SK-N-SH treated with all-trans-retinoic acid at 6 μM for 48 hours (cell line): ENCODE data around the gene SRRM3.
A peak's percentile ranks its signal among the peaks of the same experiment; 100 is the strongest.
"Not testable (repeated sequence)": the region's sequence is repeated elsewhere in the genome, so short reads cannot be mapped to it uniquely, and the experiment has no call there.

Source experiments
- ATAC-seq: fragments of 200-7000 bp; cut with Tn5 transposase; 3 replicates; pipeline ENCODE4 v1.9.1; 2020; ENCODE audit warnings: mild to moderate bottlenecking, moderate library complexity
- ARNTL ChIP-seq: fragments of 450-650 bp; formaldehyde crosslinking; IDR thresholded peaks from 2 replicates; pipeline ENCODE4 v1.5.0; 2020; ENCODE audit warnings: low read depth, mild to moderate bottlenecking, moderate library complexity, borderline replicate concordance
- CREB5 ChIP-seq: fragments of 250-450 bp; sonication (Bioruptor Pico); IDR thresholded peaks from 2 replicates; pipeline ENCODE4 v1.5.1; 2020; ENCODE audit warnings: low read depth, mild to moderate bottlenecking, moderate library complexity
- CSDC2 ChIP-seq: fragments of 250-450 bp; sonication (Bioruptor Pico); IDR thresholded peaks from 2 replicates; pipeline ENCODE4 v1.5.0; 2020; ENCODE audit warnings: mild to moderate bottlenecking, moderate library complexity
- GLIS3 ChIP-seq: fragments of 250-450 bp; sonication (Bioruptor Pico); IDR thresholded peaks from 2 replicates; pipeline ENCODE4 v1.5.0; 2020; ENCODE audit warnings: mild to moderate bottlenecking, moderate library complexity
- ISL1 ChIP-seq: fragments of 250-450 bp; sonication (Bioruptor Pico); IDR thresholded peaks from 2 replicates; pipeline ENCODE4 v2.1.2; 2022; ENCODE audit warnings: mild to moderate bottlenecking, moderate library complexity
- PATZ1 ChIP-seq: fragments of 250-450 bp; sonication (Bioruptor Pico); IDR thresholded peaks from 2 replicates; pipeline ENCODE4 v1.8.0; 2020; ENCODE audit warnings: mild to moderate bottlenecking, moderate library complexity, borderline replicate concordance
- PPARA ChIP-seq: fragments of 250-450 bp; sonication (Bioruptor Pico); IDR thresholded peaks from 2 replicates; pipeline ENCODE4 v1.5.0; 2020; ENCODE audit warnings: mild to moderate bottlenecking, borderline replicate concordance
- RARB ChIP-seq: fragments of 250-450 bp; sonication (Bioruptor Pico); IDR thresholded peaks from 2 replicates; pipeline ENCODE4 v1.8.0; 2021; ENCODE audit warnings: mild to moderate bottlenecking, moderate library complexity
- SNAI2 ChIP-seq: fragments of 250-450 bp; sonication (Bioruptor Pico); IDR thresholded peaks from 2 replicates; pipeline ENCODE4 v1.5.0; 2020; ENCODE audit warnings: mild to moderate bottlenecking, moderate library complexity
- TCF4 ChIP-seq: fragments of 250-450 bp; sonication (Bioruptor Pico); IDR thresholded peaks from 2 replicates; pipeline ENCODE4 v1.8.0; 2021; ENCODE audit warnings: mild to moderate bottlenecking, moderate library complexity, borderline replicate concordance
- TOX ChIP-seq: fragments of 250-450 bp; sonication (Bioruptor Pico); IDR thresholded peaks from 2 replicates; pipeline ENCODE4 v1.8.0; 2021; ENCODE audit warnings: mild to moderate bottlenecking, moderate library complexity, borderline replicate concordance
- TSHZ2 ChIP-seq: fragments of 250-450 bp; sonication (Bioruptor Pico); IDR thresholded peaks from 2 replicates; pipeline ENCODE4 v1.5.0; 2020; ENCODE audit warnings: mild to moderate bottlenecking, moderate library complexity
- ZC3H10 ChIP-seq: fragments of 250-450 bp; sonication (Bioruptor Pico); IDR thresholded peaks from 2 replicates; pipeline ENCODE4 v1.5.1; 2021; ENCODE audit warnings: mild to moderate bottlenecking, moderate library complexity
- ZFP3 ChIP-seq: fragments of 250-450 bp; sonication (Bioruptor Pico); IDR thresholded peaks from 2 replicates; pipeline ENCODE4 v1.5.0; 2020; ENCODE audit warnings: mild to moderate bottlenecking, moderate library complexity
- ZFP30 ChIP-seq: fragments of 450-650 bp; formaldehyde crosslinking; IDR thresholded peaks from 2 replicates; pipeline ENCODE4 v1.5.0; 2022; ENCODE audit warnings: mild to moderate bottlenecking, moderate library complexity
- ZNF565 ChIP-seq: fragments of 450-650 bp; formaldehyde crosslinking; conservative IDR thresholded peaks from 2 replicates; pipeline ENCODE4 v1.5.0; 2020; ENCODE audit warnings: low read depth, mild to moderate bottlenecking, moderate library complexity
- ZNF70 ChIP-seq: fragments of 450-650 bp; formaldehyde crosslinking; IDR thresholded peaks from 2 replicates; pipeline ENCODE4 v1.5.0; 2020; ENCODE audit warnings: mild to moderate bottlenecking, moderate library complexity
- ZNF8 ChIP-seq: fragments of 450-650 bp; formaldehyde crosslinking; IDR thresholded peaks from 2 replicates; pipeline ENCODE4 v1.5.0; 2020; ENCODE audit warnings: mild to moderate bottlenecking, moderate library complexity
- TF ChIP-seq, protein P1 (sequence below): fragments of 250-450 bp; sonication (Bioruptor Pico); IDR thresholded peaks from 2 replicates; pipeline ENCODE4 v1.5.1; 2021; ENCODE audit warnings: mild to moderate bottlenecking, moderate library complexity
- TF ChIP-seq, protein P2 (sequence below): fragments of 250-450 bp; sonication (Bioruptor Pico); IDR thresholded peaks from 2 replicates; pipeline ENCODE4 v1.8.0; 2021; ENCODE audit warnings: low read depth, mild to moderate bottlenecking, moderate library complexity, borderline replicate concordance

Gene SRRM3

GRCh38 chr7:76291351-76292212, 89.9 kb downstream of the SRRM3 start (continued):
- no peak for TF ChIP-seq CREB5

GRCh38 chr7:76292213-76292573, 90.5 kb downstream of the SRRM3 start:
- TF ChIP-seq SNAI2 (no peak), ISL1 (CRISPR knock-in tag) (no peak), TSHZ2 (no peak), GLIS3 (CRISPR knock-in tag) (no peak), ZC3H10 (CRISPR knock-in tag) (no peak), ZFP30 (CRISPR knock-in tag) (no peak), ZNF8 (CRISPR knock-in tag) (no peak), CSDC2 (no peak), CREB5 (no peak), ARNTL (CRISPR knock-in tag) (no peak), TOX (CRISPR knock-in tag) (no peak), PATZ1 (CRISPR knock-in tag) (no peak), ZFP3 (CRISPR knock-in tag) (no peak), PPARA (no peak)
- TF ChIP-seq, protein P1, sequence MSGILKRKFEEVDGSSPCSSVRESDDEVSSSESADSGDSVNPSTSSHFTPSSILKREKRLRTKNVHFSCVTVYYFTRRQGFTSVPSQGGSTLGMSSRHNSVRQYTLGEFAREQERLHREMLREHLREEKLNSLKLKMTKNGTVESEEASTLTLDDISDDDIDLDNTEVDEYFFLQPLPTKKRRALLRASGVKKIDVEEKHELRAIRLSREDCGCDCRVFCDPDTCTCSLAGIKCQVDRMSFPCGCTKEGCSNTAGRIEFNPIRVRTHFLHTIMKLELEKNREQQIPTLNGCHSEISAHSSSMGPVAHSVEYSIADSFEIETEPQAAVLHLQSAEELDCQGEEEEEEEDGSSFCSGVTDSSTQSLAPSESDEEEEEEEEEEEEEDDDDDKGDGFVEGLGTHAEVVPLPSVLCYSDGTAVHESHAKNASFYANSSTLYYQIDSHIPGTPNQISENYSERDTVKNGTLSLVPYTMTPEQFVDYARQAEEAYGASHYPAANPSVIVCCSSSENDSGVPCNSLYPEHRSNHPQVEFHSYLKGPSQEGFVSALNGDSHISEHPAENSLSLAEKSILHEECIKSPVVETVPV (CRISPR knock-in tag): no peak
- TF ChIP-seq, protein P2, sequence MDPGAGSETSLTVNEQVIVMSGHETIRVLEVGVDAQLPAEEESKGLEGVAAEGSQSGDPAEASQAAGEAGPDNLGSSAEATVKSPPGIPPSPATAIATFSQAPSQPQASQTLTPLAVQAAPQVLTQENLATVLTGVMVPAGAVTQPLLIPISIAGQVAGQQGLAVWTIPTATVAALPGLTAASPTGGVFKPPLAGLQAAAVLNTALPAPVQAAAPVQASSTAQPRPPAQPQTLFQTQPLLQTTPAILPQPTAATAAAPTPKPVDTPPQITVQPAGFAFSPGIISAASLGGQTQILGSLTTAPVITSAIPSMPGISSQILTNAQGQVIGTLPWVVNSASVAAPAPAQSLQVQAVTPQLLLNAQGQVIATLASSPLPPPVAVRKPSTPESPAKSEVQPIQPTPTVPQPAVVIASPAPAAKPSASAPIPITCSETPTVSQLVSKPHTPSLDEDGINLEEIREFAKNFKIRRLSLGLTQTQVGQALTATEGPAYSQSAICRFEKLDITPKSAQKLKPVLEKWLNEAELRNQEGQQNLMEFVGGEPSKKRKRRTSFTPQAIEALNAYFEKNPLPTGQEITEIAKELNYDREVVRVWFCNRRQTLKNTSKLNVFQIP (CRISPR knock-in tag): no peak

GRCh38 chr7:76292911-76293310, 91.2 kb downstream of the SRRM3 start:
- ATAC-seq: not testable (repeated sequence)

More at GRCh38 chr7:76292213-76292573, 90.5 kb downstream of the SRRM3 start:
- ATAC-seq: peak; percentile 1; the same call in 2 of the 3 replicates

- no peak for TF ChIP-seq ZNF565
- no peak for TF ChIP-seq CREB5
- TF ChIP-seq, protein P2 (CRISPR knock-in tag): no peak
- TF ChIP-seq GLIS3 (CRISPR knock-in tag): no peak
- TF ChIP-seq RARB (CRISPR knock-in tag): no peak
- TF ChIP-seq TCF4 (CRISPR knock-in tag): no peak
- TF ChIP-seq ZFP3 (CRISPR knock-in tag): no peak
- TF ChIP-seq ZNF70 (CRISPR knock-in tag): no peak
- TF ChIP-seq ZNF8 (CRISPR knock-in tag): no peak
- no peak for ATAC-seq
Measured at GRCh38 chr7:76293407-76293901, 91.8 kb downstream of the SRRM3 start.
